ENCODE measurements around the gene NRBP1. TPM values are rescaled to one million over a fixed set of nuclear protein-coding genes. Genes with fewer than 3 reads are reported as not detected.
A peak's percentile ranks its signal among the peaks of the same experiment; 100 is the strongest.

NRBP1 gene
- total and polyA plus RNA-seq, 9 of the 15 experiments (the other 6 are each of a cell fraction or from before 2014, with no cell fraction given): 2.9 to 84.5 (median 36.9) TPM

GRCh38 chr2:27379836-27380625 lies 48.4 kb upstream of the NRBP1 start:
- Histone ChIP-seq H3K9me3 (replicated peaks; ENCODE audit: control insufficient read depth, insufficient read depth, low read depth, low read length) (no peaks in the 10 kb centered on the region), H3K27ac (ENCODE audit: extremely low read depth, low read depth, low read length) (peak overlapping the region; percentile 92), H3K4me2 (ENCODE audit: insufficient read depth, low read length) (peak overlapping the region; percentile 95), H3K9ac (ENCODE audit: insufficient read depth in 1 of 2, low read depth in 2 of 2, low read length in 2 of 2) (peak overlapping the region; percentile 83 to 94), H4K20me1 (replicated peaks; ENCODE audit: control insufficient read depth, insufficient read depth, low read length) (no peaks in the 10 kb centered on the region), H3K9me1 (ENCODE audit: control insufficient read depth, insufficient read depth, low read length) (no peaks in the 10 kb centered on the region), H3K4me3 (peak overlapping the region; percentile 84), H3K79me2 (ENCODE audit: control insufficient read depth, insufficient read depth, low read length) (peaks cover 16% of the 10 kb centered on the region; the same call in 2 of the 3 replicates), H3K4me1 (replicated peaks in 1 of 2; ENCODE audit: control insufficient read depth in 2 of 2, insufficient read depth in 2 of 2, low read length in 2 of 2) (peaks cover 7 to 42% of the 10 kb centered on the region in 2 experiments), H3K27me3 (ENCODE audit: control insufficient read depth in 2 of 2, insufficient read depth in 2 of 2, low read length in 2 of 2) (no peaks in the 10 kb centered on the region), H3K36me3 (ENCODE audit: control insufficient read depth, insufficient read depth, low read length) (peaks cover 81% of the 10 kb centered on the region), H2AFZ (ENCODE audit: low read depth, low read length) (peak overlapping the region; percentile 47)
- peak; percentile 30 to 84 (median 36) for DNase-seq (ENCODE audit: extremely low read depth in 1 of 4, low spot score in 3 of 4)
- peak; percentile 5 for ATAC-seq
- BruUV-seq (replicated peaks): TSS peak; percentile 12
- WGBS (ENCODE audit: insufficient coverage, low coverage, missing lambda C conversion rate): 2% methylated on average over 33 of the region's 35 CpGs
- in situ Hi-C loops (cut with MboI): no loop called here
- ChIA-PET CTCF (ENCODE audit: low intra/inter-chr PET ratio) (no interaction called here), POLR2A (interaction anchor here (0.6 to 4.3 kb wide), 16 partner anchors 10 to 294 kb away, joined by 3 to 41 read pairs (median 4); partner anchors contain the start of genes EIF2B4, GTF3C2, KHK and PPM1G)
- FAIRE-seq: peak; percentile 82
- intact Hi-C loops (cut with micrococcal nuclease): no loop called here
- TF ChIP-seq ZNF146 (CRISPR knock-in tag; IDR thresholded peaks at IDR 0.05; ENCODE audit: unreplicated experiment): no peak
- TF ChIP-seq ZNF592 (IDR thresholded peaks at IDR 0.05): no peak
- TF ChIP-seq DLX4 (CRISPR knock-in tag; IDR thresholded peaks at IDR 0.05): no peak
- no peak for TF ChIP-seq HNRNPH1 (optimal IDR thresholded peaks at IDR 0.05; ENCODE audit: low read depth, low read length)
- TF ChIP-seq ZNF431 (CRISPR knock-in tag; IDR thresholded peaks at IDR 0.05): no peak
- TF ChIP-seq UBTF (IDR thresholded peaks at IDR 0.05; ENCODE audit: borderline replicate concordance in 1 of 2, low read depth in 2 of 2, low read length in 2 of 2): no peak
- no peak for TF ChIP-seq FOXM1 (IDR thresholded peaks at IDR 0.05; ENCODE audit: low read depth)
- TF ChIP-seq FOXM1 (CRISPR knock-in tag; IDR thresholded peaks at IDR 0.05; ENCODE audit: low read depth): no peak
- peak; percentile 86; the same call in 1 of the 2 replicates for TF ChIP-seq ZBTB7A (IDR thresholded peaks at IDR 0.05; ENCODE audit: borderline replicate concordance, control insufficient read depth, low read depth, low read length)
- no peak for TF ChIP-seq HSF4 (CRISPR knock-in tag; IDR thresholded peaks at IDR 0.05; ENCODE audit: borderline replicate concordance)
- 0 out of 2 replicates have a peak, but pooled peaks have one; percentile 71 for TF ChIP-seq ZNF584 (CRISPR knock-in tag; IDR thresholded peaks at IDR 0.05; ENCODE audit: low read depth)
- TF ChIP-seq GTF2E2 (tag; IDR thresholded peaks at IDR 0.05): no peak

Data from K562 (cell line).